ENCODE data around the gene ALB. TPM values are rescaled to one million over a fixed set of nuclear protein-coding genes. Genes with fewer than 3 reads are reported as not detected.

The ALB gene
- total RNA-seq, 1 donor from 2014 or later, result 0.63 TPM

DNA sequence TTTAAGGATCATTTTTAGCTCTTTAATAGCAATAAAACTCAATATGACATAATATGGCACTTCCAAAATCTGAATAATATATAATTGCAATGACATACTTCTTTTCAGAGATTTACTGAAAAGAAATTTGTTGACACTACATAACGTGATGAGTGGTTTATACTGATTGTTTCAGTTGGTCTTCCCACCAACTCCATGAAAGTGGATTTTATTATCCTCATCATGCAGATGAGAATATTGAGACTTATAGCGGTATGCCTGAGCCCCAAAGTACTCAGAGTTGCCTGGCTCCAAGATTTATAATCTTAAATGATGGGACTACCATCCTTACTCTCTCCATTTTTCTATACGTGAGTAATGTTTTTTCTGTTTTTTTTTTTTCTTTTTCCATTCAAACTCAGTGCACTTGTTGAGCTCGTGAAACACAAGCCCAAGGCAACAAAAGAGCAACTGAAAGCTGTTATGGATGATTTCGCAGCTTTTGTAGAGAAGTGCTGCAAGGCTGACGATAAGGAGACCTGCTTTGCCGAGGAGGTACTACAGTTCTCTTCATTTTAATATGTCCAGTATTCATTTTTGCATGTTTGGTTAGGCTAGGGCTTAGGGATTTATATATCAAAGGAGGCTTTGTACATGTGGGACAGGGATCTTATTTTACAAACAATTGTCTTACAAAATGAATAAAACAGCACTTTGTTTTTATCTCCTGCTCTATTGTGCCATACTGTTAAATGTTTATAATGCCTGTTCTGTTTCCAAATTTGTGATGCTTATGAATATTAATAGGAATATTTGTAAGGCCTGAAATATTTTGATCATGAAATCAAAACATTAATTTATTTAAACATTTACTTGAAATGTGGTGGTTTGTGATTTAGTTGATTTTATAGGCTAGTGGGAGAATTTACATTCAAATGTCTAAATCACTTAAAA is 15.3 kb downstream of the ALB start:
- Mint-ChIP-seq H3K27me3 (ENCODE audit: low read depth) (no peaks in the 10 kb centered on the region), H3K36me3 (no peaks in the 10 kb centered on the region), H3K27ac (no peak overlapping the region), H3K4me3 (no peak overlapping the region), H3K9me3 (no peaks in the 10 kb centered on the region), H3K4me1 (no peaks in the 10 kb centered on the region)
- TF ChIP-seq, protein P1, sequence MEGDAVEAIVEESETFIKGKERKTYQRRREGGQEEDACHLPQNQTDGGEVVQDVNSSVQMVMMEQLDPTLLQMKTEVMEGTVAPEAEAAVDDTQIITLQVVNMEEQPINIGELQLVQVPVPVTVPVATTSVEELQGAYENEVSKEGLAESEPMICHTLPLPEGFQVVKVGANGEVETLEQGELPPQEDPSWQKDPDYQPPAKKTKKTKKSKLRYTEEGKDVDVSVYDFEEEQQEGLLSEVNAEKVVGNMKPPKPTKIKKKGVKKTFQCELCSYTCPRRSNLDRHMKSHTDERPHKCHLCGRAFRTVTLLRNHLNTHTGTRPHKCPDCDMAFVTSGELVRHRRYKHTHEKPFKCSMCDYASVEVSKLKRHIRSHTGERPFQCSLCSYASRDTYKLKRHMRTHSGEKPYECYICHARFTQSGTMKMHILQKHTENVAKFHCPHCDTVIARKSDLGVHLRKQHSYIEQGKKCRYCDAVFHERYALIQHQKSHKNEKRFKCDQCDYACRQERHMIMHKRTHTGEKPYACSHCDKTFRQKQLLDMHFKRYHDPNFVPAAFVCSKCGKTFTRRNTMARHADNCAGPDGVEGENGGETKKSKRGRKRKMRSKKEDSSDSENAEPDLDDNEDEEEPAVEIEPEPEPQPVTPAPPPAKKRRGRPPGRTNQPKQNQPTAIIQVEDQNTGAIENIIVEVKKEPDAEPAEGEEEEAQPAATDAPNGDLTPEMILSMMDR (IDR thresholded peaks at IDR 0.05; ENCODE audit: unreplicated experiment), result no peak
- no peak for DNase-seq (ENCODE audit: low spot score in 2 of 2, unreplicated experiment in 2 of 2)

GRCh38 chr4:73420615-73421014 is 16.5 kb downstream of the ALB start:
- Mint-ChIP-seq H3K9me3 (no peaks in the 10 kb centered on the region), H3K4me3 (no peak overlapping the region), H3K36me3 (no peaks in the 10 kb centered on the region), H3K4me1 (no peaks in the 10 kb centered on the region), H3K27me3 (ENCODE audit: low read depth) (peaks cover 2% of the 10 kb centered on the region), H3K27ac (no peak overlapping the region)
- TF ChIP-seq, protein P1 (IDR thresholded peaks at IDR 0.05; ENCODE audit: unreplicated experiment), result no peak
- no peak for DNase-seq (ENCODE audit: low spot score in 2 of 2, unreplicated experiment in 2 of 2)

- no peak for DNase-seq (ENCODE audit: low spot score in 2 of 2, unreplicated experiment in 2 of 2)
- Mint-ChIP-seq H3K36me3 (no peaks in the 10 kb centered on the region), H3K4me1 (no peaks in the 10 kb centered on the region), H3K27ac (no peak overlapping the region), H3K27me3 (ENCODE audit: low read depth) (peaks cover 2% of the 10 kb centered on the region), H3K9me3 (no peaks in the 10 kb centered on the region), H3K4me3 (no peak overlapping the region)
- TF ChIP-seq, protein P1 (IDR thresholded peaks at IDR 0.05; ENCODE audit: unreplicated experiment), result no peak
These were observed 17.8 kb downstream of the ALB start for GRCh38 chr4:73421708-73422457.

DNA sequence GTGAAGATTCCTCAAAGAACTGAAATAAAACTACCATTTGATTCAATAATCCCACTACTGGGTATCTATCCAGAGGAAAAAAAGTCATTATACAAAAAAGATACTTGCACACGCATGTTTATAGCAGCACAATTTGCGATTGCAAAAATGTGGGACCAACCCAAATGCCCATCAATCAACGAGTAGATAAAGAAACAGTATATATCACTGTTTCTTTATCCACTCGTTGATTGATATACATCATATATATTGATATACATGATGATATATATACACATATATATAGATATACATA is 18.3 kb downstream of the ALB start:
- no peak for DNase-seq (ENCODE audit: low spot score in 2 of 2, unreplicated experiment in 2 of 2)
- no peaks in the 10 kb centered on the region for H3K4me1 Mint-ChIP-seq
- peaks cover 2% of the 10 kb centered on the region for H3K27me3 Mint-ChIP-seq (ENCODE audit: low read depth)
- H3K27ac Mint-ChIP-seq, result no peak overlapping the region
- H3K36me3 Mint-ChIP-seq, result no peaks in the 10 kb centered on the region
- no peaks in the 10 kb centered on the region for H3K9me3 Mint-ChIP-seq
- H3K4me3 Mint-ChIP-seq, result no peak overlapping the region
- TF ChIP-seq, protein P1 (IDR thresholded peaks at IDR 0.05; ENCODE audit: unreplicated experiment), result no peak

DNA sequence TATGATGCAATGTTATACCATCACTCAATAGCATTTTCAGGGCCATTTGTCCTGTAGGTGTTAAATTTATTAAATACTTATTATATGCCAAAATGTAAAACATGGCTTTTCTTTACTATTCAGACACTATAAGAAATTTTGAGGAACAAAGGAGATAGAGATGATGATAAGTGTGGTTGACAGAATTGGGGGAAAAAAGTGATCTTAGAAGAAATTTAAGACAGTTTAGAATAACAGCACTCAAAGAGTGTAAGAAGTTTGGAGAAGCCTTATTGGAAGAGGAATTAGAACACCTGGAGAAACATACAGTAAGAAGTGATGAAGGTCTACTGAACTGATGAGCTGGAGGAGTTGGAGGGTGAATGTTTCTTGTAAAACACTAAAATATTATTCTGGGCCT is 19.1 kb downstream of the ALB start:
- H3K9me3 Mint-ChIP-seq, result no peaks in the 10 kb centered on the region
- H3K27ac Mint-ChIP-seq, result no peak overlapping the region
- H3K27me3 Mint-ChIP-seq (ENCODE audit: low read depth), result peaks cover 2% of the 10 kb centered on the region
- no peaks in the 10 kb centered on the region for H3K36me3 Mint-ChIP-seq
- TF ChIP-seq, protein P1 (IDR thresholded peaks at IDR 0.05; ENCODE audit: unreplicated experiment), result no peak
- no peak overlapping the region for H3K4me3 Mint-ChIP-seq
- H3K4me1 Mint-ChIP-seq, result no peaks in the 10 kb centered on the region
- DNase-seq (ENCODE audit: low spot score in 2 of 2, unreplicated experiment in 2 of 2), result no peak

Data from mesothelial cell of epicardium (in vitro differentiated cells).